Astrocyte (in vitro differentiated cells and primary cell): ENCODE data around the gene ANKDD1A. TPM values are rescaled to one million over a fixed set of nuclear protein-coding genes. Genes with fewer than 3 reads are reported as not detected.

ENCODE experiments used
- DNase-seq: peaks from one replicate; pipeline ENCODE4 v3.0.0-alpha.2; 2010; ENCODE audit warnings: low read depth
- FAIRE-seq: peaks from 2 replicates; lab custom pipeline; 2011; peaks lifted over from hg19 to GRCh38; lab: Jason Lieb, UNC
- H2AFZ ChIP-seq: 2 replicates; pipeline ENCODE4 v1.6.0; 2012; ENCODE audit warnings: low read depth, low read length, inconsistent platforms
- H3K27ac ChIP-seq: 2 replicates; pipeline ENCODE4 v1.5.1; 2011; ENCODE audit warnings: low read depth, low read length, inconsistent platforms
- H3K27me3 ChIP-seq: 2 replicates; pipeline ENCODE4 v1.6.0; 2011; ENCODE audit warnings: low read length, inconsistent platforms; ENCODE audit not compliant: insufficient read depth
- H3K36me3 ChIP-seq: 2 replicates; pipeline ENCODE4 v1.5.1; 2011; ENCODE audit warnings: low read length, inconsistent platforms; ENCODE audit not compliant: insufficient read depth
- H3K4me1 ChIP-seq: 2 replicates; pipeline ENCODE4 v1.5.1; 2011; ENCODE audit warnings: low read length, inconsistent platforms; ENCODE audit not compliant: insufficient read depth
- H3K4me2 ChIP-seq: 2 replicates; pipeline ENCODE4 v1.6.0; 2012; ENCODE audit warnings: low read length, inconsistent platforms
- H3K4me3 ChIP-seq: 2 replicates; pipeline ENCODE4 v1.5.1; 2011; ENCODE audit warnings: low read depth, mild to moderate bottlenecking, low read length, inconsistent platforms; ENCODE audit not compliant: insufficient read depth
- H3K79me2 ChIP-seq: 2 replicates; pipeline ENCODE4 v1.6.0; 2012; ENCODE audit warnings: mild to moderate bottlenecking, low read length, inconsistent platforms; ENCODE audit not compliant: insufficient read depth
- H3K9ac ChIP-seq: 2 replicates; pipeline ENCODE4 v1.6.0; 2012; ENCODE audit warnings: mild to moderate bottlenecking, low read length, inconsistent platforms
- H3K9me3 ChIP-seq: 2 replicates; pipeline ENCODE4 v1.5.1; 2012; ENCODE audit warnings: low read depth, mild to moderate bottlenecking, low read length, inconsistent platforms; ENCODE audit not compliant: insufficient read depth
- H4K20me1 ChIP-seq: 2 replicates; pipeline ENCODE4 v1.6.0; 2012; ENCODE audit warnings: low read length, inconsistent platforms; ENCODE audit not compliant: insufficient read depth
- H3K27ac Mint-ChIP-seq: one replicate; pipeline ENCODE4 v1.8.0; 2021; ENCODE audit warnings: mild to moderate bottlenecking, mixed read lengths; ENCODE audit not compliant: unreplicated experiment
- H3K27me3 Mint-ChIP-seq: one replicate; pipeline ENCODE4 v1.8.0; 2021; ENCODE audit warnings: low read depth, mixed read lengths; ENCODE audit not compliant: unreplicated experiment
- H3K36me3 Mint-ChIP-seq: one replicate; pipeline ENCODE4 v1.8.0; 2021; ENCODE audit warnings: low read depth, mixed read lengths; ENCODE audit not compliant: unreplicated experiment
- H3K4me1 Mint-ChIP-seq: one replicate; pipeline ENCODE4 v1.8.0; 2021; ENCODE audit warnings: low read depth, mixed read lengths; ENCODE audit not compliant: unreplicated experiment
- H3K4me3 Mint-ChIP-seq: one replicate; pipeline ENCODE4 v1.8.0; 2021; ENCODE audit warnings: mild to moderate bottlenecking, moderate library complexity, mixed read lengths; ENCODE audit not compliant: unreplicated experiment
- H3K9me3 Mint-ChIP-seq: one replicate; pipeline ENCODE4 v1.8.0; 2021; ENCODE audit warnings: mild to moderate bottlenecking, mixed read lengths; ENCODE audit not compliant: unreplicated experiment
- EZH2 ChIP-seq: IDR thresholded peaks from 2 replicates; pipeline ENCODE4 v1.6.1; 2012; ENCODE audit warnings: mild to moderate bottlenecking, low read length, inconsistent platforms; ENCODE audit not compliant: insufficient read depth
- total RNA-seq: library from RNA; stranded (reverse); gene quantifications from 2 replicates; pipeline ENCODE4 v1.2.1, GENCODE V29; 2021
- TF ChIP-seq, protein P1 (sequence below): IDR thresholded peaks from 2 replicates; pipeline ENCODE4 v1.5.1; 2011; ENCODE audit warnings: low read depth, mild to moderate bottlenecking, inconsistent platforms, low read length, moderate library complexity; ENCODE audit not compliant: insufficient read depth

ANKDD1A gene
- total RNA-seq, 1 donor from 2014 or later, result 1.6 TPM

DNA sequence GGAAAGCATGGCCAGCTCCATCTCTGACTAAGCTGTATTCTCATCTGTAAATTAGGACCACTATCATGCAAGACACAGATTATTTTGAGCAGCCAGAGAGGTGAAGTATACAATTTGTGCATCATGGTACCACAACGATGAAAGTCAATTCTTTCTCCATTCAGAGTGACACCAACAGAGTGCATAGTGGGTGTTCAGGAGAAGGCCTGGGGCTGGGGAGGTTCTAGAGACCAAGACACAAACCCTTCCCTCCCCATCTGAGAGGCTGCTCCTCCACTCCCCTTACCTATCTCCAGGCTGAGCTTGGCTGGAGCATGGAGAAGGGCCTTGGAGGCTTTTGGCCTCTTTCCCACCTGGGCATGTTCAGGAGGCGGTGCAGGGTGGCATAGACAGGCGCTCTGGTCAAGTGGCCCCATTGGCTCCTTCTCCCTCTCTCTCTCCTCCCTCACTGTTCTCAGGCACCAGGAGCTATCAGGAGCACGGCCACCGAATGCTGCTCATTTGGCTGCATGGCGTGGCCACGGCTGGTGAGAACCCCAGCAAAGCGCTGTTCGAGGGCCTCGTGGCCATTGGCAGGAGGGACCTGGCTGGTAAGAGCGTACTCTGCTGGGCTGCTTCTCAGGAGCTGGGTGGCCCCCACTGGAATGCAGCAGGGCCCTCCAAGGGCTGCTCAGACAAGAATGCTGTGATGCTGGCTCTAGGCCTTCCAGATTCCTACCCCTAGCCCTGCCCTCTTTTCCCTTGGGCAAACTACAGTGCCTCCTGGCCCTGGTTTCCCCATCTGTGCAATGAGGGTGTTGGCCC lies 37.9 kb downstream of the ANKDD1A start:
- H3K36me3 ChIP-seq, result no peaks in the 10 kb centered on the region
- H3K36me3 Mint-ChIP-seq, result peaks cover 3% of the 10 kb centered on the region

DNA sequence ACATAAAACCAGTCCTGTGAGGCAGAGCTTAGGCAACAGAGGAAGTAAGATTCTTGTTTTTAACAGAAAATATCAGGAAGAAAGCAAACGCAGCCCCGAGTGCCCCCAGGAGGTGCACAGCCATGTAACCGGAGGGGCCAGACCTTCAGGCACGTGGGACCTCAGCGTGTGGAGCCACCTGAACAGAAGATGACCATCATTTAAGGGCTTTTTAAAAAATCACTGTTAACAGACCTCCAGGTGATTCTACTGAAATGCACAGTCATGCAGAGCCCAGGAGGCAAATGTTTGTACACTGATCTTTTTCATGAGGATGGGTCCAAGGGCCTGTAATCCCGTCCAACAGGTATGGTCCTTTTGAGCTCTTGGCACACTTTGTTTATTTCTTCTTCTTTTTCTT lies 39.2 kb downstream of the ANKDD1A start:
- H3K27ac ChIP-seq, result no peak overlapping the region
- Mint-ChIP-seq H3K27ac (no peak overlapping the region), H3K36me3 (peaks cover 14% of the 10 kb centered on the region), H3K4me1 (no peaks in the 10 kb centered on the region), H3K27me3 (no peaks in the 10 kb centered on the region), H3K9me3 (no peaks in the 10 kb centered on the region), H3K4me3 (no peak overlapping the region)
- no peaks in the 10 kb centered on the region for H3K4me1 ChIP-seq
- no peak overlapping the region for H3K9ac ChIP-seq
- H3K36me3 ChIP-seq, result peaks cover 6% of the 10 kb centered on the region
- H3K79me2 ChIP-seq, result no peaks in the 10 kb centered on the region
- no peak overlapping the region for H3K4me2 ChIP-seq
- no peak overlapping the region for H2AFZ ChIP-seq
- H3K4me3 ChIP-seq, result no peak overlapping the region
- no peaks in the 10 kb centered on the region for H3K27me3 ChIP-seq
- H4K20me1 ChIP-seq, result no peaks in the 10 kb centered on the region
- DNase-seq, result no peak
- FAIRE-seq, result no peak
- TF ChIP-seq, protein P1, sequence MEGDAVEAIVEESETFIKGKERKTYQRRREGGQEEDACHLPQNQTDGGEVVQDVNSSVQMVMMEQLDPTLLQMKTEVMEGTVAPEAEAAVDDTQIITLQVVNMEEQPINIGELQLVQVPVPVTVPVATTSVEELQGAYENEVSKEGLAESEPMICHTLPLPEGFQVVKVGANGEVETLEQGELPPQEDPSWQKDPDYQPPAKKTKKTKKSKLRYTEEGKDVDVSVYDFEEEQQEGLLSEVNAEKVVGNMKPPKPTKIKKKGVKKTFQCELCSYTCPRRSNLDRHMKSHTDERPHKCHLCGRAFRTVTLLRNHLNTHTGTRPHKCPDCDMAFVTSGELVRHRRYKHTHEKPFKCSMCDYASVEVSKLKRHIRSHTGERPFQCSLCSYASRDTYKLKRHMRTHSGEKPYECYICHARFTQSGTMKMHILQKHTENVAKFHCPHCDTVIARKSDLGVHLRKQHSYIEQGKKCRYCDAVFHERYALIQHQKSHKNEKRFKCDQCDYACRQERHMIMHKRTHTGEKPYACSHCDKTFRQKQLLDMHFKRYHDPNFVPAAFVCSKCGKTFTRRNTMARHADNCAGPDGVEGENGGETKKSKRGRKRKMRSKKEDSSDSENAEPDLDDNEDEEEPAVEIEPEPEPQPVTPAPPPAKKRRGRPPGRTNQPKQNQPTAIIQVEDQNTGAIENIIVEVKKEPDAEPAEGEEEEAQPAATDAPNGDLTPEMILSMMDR, result no peak
- no peak for TF ChIP-seq EZH2
- no peaks in the 10 kb centered on the region for H3K9me3 ChIP-seq

More for the DNA sequence above, 37.9 kb downstream of the ANKDD1A start:
- no peak overlapping the region for H3K4me2 ChIP-seq
- no peaks in the 10 kb centered on the region for H3K27me3 ChIP-seq
- no peak for FAIRE-seq
- no peaks in the 10 kb centered on the region for H4K20me1 ChIP-seq
- Mint-ChIP-seq H3K4me3 (no peak overlapping the region), H3K9me3 (no peaks in the 10 kb centered on the region), H3K27ac (no peak overlapping the region), H3K27me3 (no peaks in the 10 kb centered on the region), H3K4me1 (no peaks in the 10 kb centered on the region)
- no peaks in the 10 kb centered on the region for H3K79me2 ChIP-seq
- no peak overlapping the region for H3K4me3 ChIP-seq
- TF ChIP-seq, protein P1, result no peak
- H2AFZ ChIP-seq, result no peak overlapping the region
- H3K9ac ChIP-seq, result no peak overlapping the region
- no peaks in the 10 kb centered on the region for H3K4me1 ChIP-seq
- H3K9me3 ChIP-seq, result no peaks in the 10 kb centered on the region
- no peak for DNase-seq
- H3K27ac ChIP-seq, result no peak overlapping the region

DNA sequence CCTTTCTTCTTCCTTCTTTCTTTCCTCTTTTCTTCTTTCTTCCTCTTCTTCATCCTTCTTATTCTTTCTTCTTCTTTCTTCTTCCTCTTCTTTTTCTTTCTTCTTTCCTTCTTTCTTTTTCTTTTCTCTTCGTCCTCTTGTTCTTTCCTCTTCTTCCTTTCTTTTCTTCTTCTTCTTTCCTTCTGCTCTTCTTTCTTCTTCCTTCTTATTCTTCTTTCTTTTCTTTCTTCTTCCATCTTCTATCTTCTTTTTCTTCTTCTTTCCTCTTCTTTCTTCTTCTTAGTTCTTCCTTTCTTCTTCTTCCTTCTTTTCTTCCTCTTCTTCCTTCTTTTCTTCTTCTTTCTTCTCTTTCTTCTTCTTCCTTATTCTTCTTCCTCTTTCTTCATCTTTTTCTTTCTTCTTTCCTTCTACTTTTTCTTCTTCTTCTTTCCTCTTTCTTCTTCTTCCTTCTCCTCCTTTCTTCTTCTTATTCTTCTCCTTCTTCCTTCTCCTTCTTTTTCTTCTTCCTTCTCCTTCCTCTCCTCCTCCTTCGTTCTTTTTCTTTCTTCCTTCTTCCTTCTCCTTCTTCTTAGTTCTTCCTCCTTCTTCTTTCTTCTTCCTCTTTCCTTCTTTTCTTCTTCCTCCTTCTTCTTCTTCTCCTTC lies 40.2 kb downstream of the ANKDD1A start:
- no peak overlapping the region for H3K27ac Mint-ChIP-seq
- Histone ChIP-seq H3K4me3 (no peak overlapping the region), H3K9ac (no peak overlapping the region), H3K4me2 (no peak overlapping the region), H3K4me1 (no peaks in the 10 kb centered on the region), H3K79me2 (no peaks in the 10 kb centered on the region), H3K9me3 (no peaks in the 10 kb centered on the region), H3K27me3 (no peaks in the 10 kb centered on the region), H3K36me3 (peaks cover 6% of the 10 kb centered on the region), H2AFZ (no peak overlapping the region), H4K20me1 (no peaks in the 10 kb centered on the region), H3K27ac (no peak overlapping the region)
- no peak for FAIRE-seq
- no peak overlapping the region for H3K4me3 Mint-ChIP-seq
- H3K36me3 Mint-ChIP-seq, result peaks cover 18% of the 10 kb centered on the region
- H3K27me3 Mint-ChIP-seq, result no peaks in the 10 kb centered on the region
- H3K4me1 Mint-ChIP-seq, result no peaks in the 10 kb centered on the region
- DNase-seq, result no peak
- no peaks in the 10 kb centered on the region for H3K9me3 Mint-ChIP-seq
- TF ChIP-seq, protein P1, result no peak
- no peak for TF ChIP-seq EZH2
